ENCODE results near the gene ACBD6. TPM values are rescaled to one million over a fixed set of nuclear protein-coding genes. Genes with fewer than 3 reads are reported as not detected.

ACBD6 gene
- total RNA-seq, 1 experiment from 2014 or later, result 63.7 TPM

DNA sequence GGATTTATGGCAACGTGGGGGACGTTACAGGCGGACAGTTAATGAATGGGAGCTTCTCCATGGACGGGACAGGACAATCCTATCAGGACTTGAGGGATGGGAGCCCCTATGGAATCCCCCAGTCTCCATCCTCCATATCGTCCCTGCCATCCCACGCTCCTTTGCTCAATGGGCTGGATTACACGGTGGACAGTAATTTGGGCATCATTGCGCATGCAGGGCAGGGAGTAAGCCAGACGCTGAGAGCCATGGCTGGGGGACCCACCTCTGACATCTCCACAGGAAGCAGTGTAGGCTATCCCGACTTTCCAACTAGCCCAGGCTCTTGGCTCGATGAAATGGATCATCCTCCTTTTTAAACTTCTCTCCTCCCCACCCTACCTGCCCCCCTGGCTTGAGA lies 228.2 kb downstream of the ACBD6 start:
- Histone ChIP-seq H3K27me3 (replicated peaks; ENCODE audit: insufficient read depth, low read depth, low read length, poor library complexity) (no peaks in the 10 kb centered on the region), H3K27ac (ENCODE audit: low read depth, low read length, poor library complexity, severe bottlenecking) (no peak overlapping the region), H3K4me3 (ENCODE audit: low read depth, low read length, poor library complexity, severe bottlenecking) (no peak overlapping the region), H3K9me3 (ENCODE audit: low read depth, low read length, poor library complexity, severe bottlenecking) (no peaks in the 10 kb centered on the region), H3K36me3 (ENCODE audit: insufficient read depth, low read length, poor library complexity, severe bottlenecking) (no peaks in the 10 kb centered on the region), H3K4me1 (ENCODE audit: insufficient read depth, low read length, poor library complexity, severe bottlenecking) (no peaks in the 10 kb centered on the region)
- DNase-seq (ENCODE audit: low spot score), result no peak
- intact Hi-C loops (cut with micrococcal nuclease; ENCODE audit: unreplicated experiment), result no loop called here
- ChIA-PET CTCF (no interaction called here), POLR2A (ENCODE audit: low non-redundant PET) (no interaction called here)
- BruUV-seq (replicated peaks), result no TSS peak
- TF ChIP-seq EZH2 (IDR thresholded peaks at IDR 0.05; ENCODE audit: borderline replicate concordance, low read depth, low read length, poor library complexity, severe bottlenecking), result no peak
- no peak for TF ChIP-seq CTCF (conservative IDR thresholded peaks at IDR 0.05; ENCODE audit: low read depth, low read length)

- DNase-seq (ENCODE audit: low spot score), result no peak
- Histone ChIP-seq H3K4me3 (ENCODE audit: low read depth, low read length, poor library complexity, severe bottlenecking) (no peak overlapping the region), H3K36me3 (ENCODE audit: insufficient read depth, low read length, poor library complexity, severe bottlenecking) (no peaks in the 10 kb centered on the region), H3K9me3 (ENCODE audit: low read depth, low read length, poor library complexity, severe bottlenecking) (no peaks in the 10 kb centered on the region), H3K27me3 (replicated peaks; ENCODE audit: insufficient read depth, low read depth, low read length, poor library complexity) (no peaks in the 10 kb centered on the region), H3K27ac (ENCODE audit: low read depth, low read length, poor library complexity, severe bottlenecking) (no peak overlapping the region), H3K4me1 (ENCODE audit: insufficient read depth, low read length, poor library complexity, severe bottlenecking) (no peaks in the 10 kb centered on the region)
- TF ChIP-seq EZH2 (IDR thresholded peaks at IDR 0.05; ENCODE audit: borderline replicate concordance, low read depth, low read length, poor library complexity, severe bottlenecking) (no peak), CTCF (conservative IDR thresholded peaks at IDR 0.05; ENCODE audit: low read depth, low read length) (no peak)
- intact Hi-C loops (cut with micrococcal nuclease; ENCODE audit: unreplicated experiment), result no loop called here
- POLR2A ChIA-PET (ENCODE audit: low non-redundant PET), result no interaction called here
- no TSS peak for BruUV-seq (replicated peaks)
- CTCF ChIA-PET, result no interaction called here
These were observed 229.3 kb downstream of the ACBD6 start for GRCh38 chr1:180273066-180273465.

GRCh38 chr1:180272395-180272794 lies 230.0 kb downstream of the ACBD6 start:
- Histone ChIP-seq H3K27ac (ENCODE audit: low read depth, low read length, poor library complexity, severe bottlenecking) (no peak overlapping the region), H3K9me3 (ENCODE audit: low read depth, low read length, poor library complexity, severe bottlenecking) (no peaks in the 10 kb centered on the region), H3K36me3 (ENCODE audit: insufficient read depth, low read length, poor library complexity, severe bottlenecking) (no peaks in the 10 kb centered on the region), H3K4me1 (ENCODE audit: insufficient read depth, low read length, poor library complexity, severe bottlenecking) (no peaks in the 10 kb centered on the region), H3K4me3 (ENCODE audit: low read depth, low read length, poor library complexity, severe bottlenecking) (no peak overlapping the region), H3K27me3 (replicated peaks; ENCODE audit: insufficient read depth, low read depth, low read length, poor library complexity) (no peaks in the 10 kb centered on the region)
- no TSS peak for BruUV-seq (replicated peaks)
- POLR2A ChIA-PET (ENCODE audit: low non-redundant PET), result no interaction called here
- DNase-seq (ENCODE audit: low spot score), result no peak
- intact Hi-C loops (cut with micrococcal nuclease; ENCODE audit: unreplicated experiment), result no loop called here
- CTCF ChIA-PET, result no interaction called here
- TF ChIP-seq EZH2 (IDR thresholded peaks at IDR 0.05; ENCODE audit: borderline replicate concordance, low read depth, low read length, poor library complexity, severe bottlenecking), result no peak
- TF ChIP-seq CTCF (conservative IDR thresholded peaks at IDR 0.05; ENCODE audit: low read depth, low read length), result no peak
